Neural progenitor cell (in vitro differentiated cells): Measurements from ENCODE around the gene TXNDC15. TPM values are rescaled to one million over a fixed set of nuclear protein-coding genes. Genes with fewer than 3 reads are reported as not detected.

Source experiments
- DNase-seq: peaks from one replicate; pipeline ENCODE4 v3.0.0-alpha.2; 2016; ENCODE audit warnings: low spot score
- H2AFZ ChIP-seq: fragments of 200-600 bp; sonication (generic); replicated peaks from 2 replicates; pipeline ENCODE4 v1.6.1; 2016; ENCODE audit warnings: antibody characterized with exemption
- H3F3A ChIP-seq: fragments of 200-600 bp; sonication (generic); 2 replicates; pipeline ENCODE4 v1.6.1; 2016; ENCODE audit warnings: antibody characterized with exemption, low read depth
- H3K27ac ChIP-seq: fragments of 200-600 bp; sonication (generic); 2 replicates; pipeline ENCODE4 v1.5.1; 2016; ENCODE audit warnings: mild to moderate bottlenecking
- H3K27me3 ChIP-seq: fragments of 200-600 bp; sonication (generic); 2 replicates; pipeline ENCODE4 v1.6.1; 2016; ENCODE audit warnings: mild to moderate bottlenecking, moderate library complexity
- H3K36me3 ChIP-seq: fragments of 200-600 bp; sonication (generic); 2 replicates; pipeline ENCODE4 v1.5.1; 2016
- H3K4me1 ChIP-seq: fragments of 200-600 bp; sonication (generic); 2 replicates; pipeline ENCODE4 v1.6.1; 2016; ENCODE audit warnings: mixed run types
- H3K4me2 ChIP-seq: fragments of 200-600 bp; sonication (generic); 2 replicates; pipeline ENCODE4 v1.6.1; 2016
- H3K4me3 ChIP-seq: fragments of 200-600 bp; sonication (generic); 2 replicates; pipeline ENCODE4 v1.5.1; 2016
- H3K79me2 ChIP-seq: fragments of 200-600 bp; sonication (generic); 2 replicates; pipeline ENCODE4 v1.6.1; 2016; ENCODE audit warnings: low read depth
- H3K9ac ChIP-seq: fragments of 200-600 bp; sonication (generic); 2 replicates; pipeline ENCODE4 v1.6.1; 2016
- H3K9me3 ChIP-seq: fragments of 200-600 bp; sonication (generic); 2 replicates; pipeline ENCODE4 v1.5.1; 2016; ENCODE audit warnings: low read depth
- H4K20me1 ChIP-seq: fragments of 200-600 bp; sonication (generic); 2 replicates; pipeline ENCODE4 v1.6.1; 2016; ENCODE audit warnings: low read depth
- H3K27ac Mint-ChIP-seq: 3 replicates; pipeline ENCODE4 v1.8.0; 2021; ENCODE audit warnings: mixed read lengths
- H3K27me3 Mint-ChIP-seq: 2 replicates; pipeline ENCODE4 v1.8.0; 2022; ENCODE audit warnings: low read depth, mild to moderate bottlenecking, inconsistent platforms, moderate library complexity, mixed read lengths; ENCODE audit not compliant: insufficient read depth
- H3K36me3 Mint-ChIP-seq: 3 replicates; pipeline ENCODE4 v1.8.0; 2021; ENCODE audit warnings: mixed read lengths
- H3K4me1 Mint-ChIP-seq: 3 replicates; pipeline ENCODE4 v1.8.0; 2021; ENCODE audit warnings: mixed read lengths
- H3K4me3 Mint-ChIP-seq: 3 replicates; pipeline ENCODE4 v1.8.0; 2021; ENCODE audit warnings: mild to moderate bottlenecking, moderate library complexity, mixed read lengths
- H3K9me3 Mint-ChIP-seq: 3 replicates; pipeline ENCODE4 v1.8.0; 2020; ENCODE audit warnings: mixed read lengths
- CTCF ChIP-seq: fragments of 200-600 bp; sonication (generic); IDR thresholded peaks from 2 replicates; pipeline ENCODE4 v1.5.1; 2017; ENCODE audit warnings: antibody characterized with exemption, mild to moderate bottlenecking
- EZH2 ChIP-seq: fragments of 200-600 bp; sonication (generic); IDR thresholded peaks from 2 replicates; pipeline ENCODE4 v1.6.1; 2017; ENCODE audit warnings: antibody characterized with exemption, mild to moderate bottlenecking, moderate library complexity
- EZH2phosphoT487 ChIP-seq: fragments of 200-600 bp; sonication (generic); IDR thresholded peaks from 2 replicates; pipeline ENCODE4 v1.6.1; 2017; ENCODE audit warnings: antibody characterized with exemption
- total RNA-seq: library from RNA; depleted of rRNA; stranded (reverse); fragments of >200 nt; gene quantifications from 2 replicates; pipeline ENCODE4 v1.2.3, GENCODE V29; 2015; ENCODE audit warnings: low replicate concordance

TXNDC15 gene
- total RNA-seq, 1 donor from 2014 or later = 36.6 TPM

GRCh38 chr5:134911285-134912206 lies 37.4 kb downstream of the TXNDC15 start:
- no peak overlapping the region for H3K4me3 Mint-ChIP-seq
- no peak overlapping the region for H3K27ac Mint-ChIP-seq

GRCh38 chr5:134913254-134913653 lies 39.1 kb downstream of the TXNDC15 start:
- no peaks in the 10 kb centered on the region for H3K9me3 ChIP-seq
- Mint-ChIP-seq H3K27ac (no peak overlapping the region), H3K4me3 (no peak overlapping the region), H3K36me3 (peaks cover 4% of the 10 kb centered on the region), H3K9me3 (no peaks in the 10 kb centered on the region), H3K4me1 (no peaks in the 10 kb centered on the region), H3K27me3 (peaks cover 2% of the 10 kb centered on the region)
- H3K4me2 ChIP-seq = no peak overlapping the region
- no peak overlapping the region for H3K4me3 ChIP-seq
- no peak overlapping the region for H3K27ac ChIP-seq
- no peaks in the 10 kb centered on the region for H3K4me1 ChIP-seq
- DNase-seq = no peak
- no peak overlapping the region for H3K9ac ChIP-seq
- no peaks in the 10 kb centered on the region for H3K36me3 ChIP-seq
- H4K20me1 ChIP-seq = no peaks in the 10 kb centered on the region
- H3K79me2 ChIP-seq = no peaks in the 10 kb centered on the region
- H3F3A ChIP-seq = no peaks in the 10 kb centered on the region
- TF ChIP-seq CTCF = no peak
- no peak for TF ChIP-seq EZH2
- no peak for TF ChIP-seq EZH2phosphoT487
- no peaks in the 10 kb centered on the region for H3K27me3 ChIP-seq
- H2AFZ ChIP-seq = no peak overlapping the region

More at GRCh38 chr5:134911285-134912206, 37.4 kb downstream of the TXNDC15 start:
- no peak overlapping the region for H3K4me2 ChIP-seq
- no peaks in the 10 kb centered on the region for H3K27me3 ChIP-seq
- H3K27ac ChIP-seq = no peak overlapping the region
- no peak overlapping the region for H3K4me3 ChIP-seq
- H3K79me2 ChIP-seq = no peaks in the 10 kb centered on the region
- H3K9me3 ChIP-seq = no peaks in the 10 kb centered on the region
- H3K36me3 Mint-ChIP-seq = peaks cover 1% of the 10 kb centered on the region
- H3K36me3 ChIP-seq = no peaks in the 10 kb centered on the region
- no peak overlapping the region for H2AFZ ChIP-seq
- H4K20me1 ChIP-seq = no peaks in the 10 kb centered on the region
- H3K4me1 ChIP-seq = no peaks in the 10 kb centered on the region
- H3K9ac ChIP-seq = no peak overlapping the region
- peaks cover 2% of the 10 kb centered on the region for H3K27me3 Mint-ChIP-seq
- H3K9me3 Mint-ChIP-seq = no peaks in the 10 kb centered on the region
- TF ChIP-seq EZH2phosphoT487 = no peak
- no peak for TF ChIP-seq CTCF
- DNase-seq = no peak
- peaks cover 3% of the 10 kb centered on the region for H3K4me1 Mint-ChIP-seq
- no peaks in the 10 kb centered on the region for H3F3A ChIP-seq

GRCh38 chr5:134913795-134914194 lies 39.6 kb downstream of the TXNDC15 start:
- H3K4me1 Mint-ChIP-seq = no peaks in the 10 kb centered on the region
- Histone ChIP-seq H2AFZ (no peak overlapping the region), H3F3A (no peaks in the 10 kb centered on the region), H3K9me3 (no peaks in the 10 kb centered on the region), H3K4me2 (no peak overlapping the region), H4K20me1 (no peaks in the 10 kb centered on the region), H3K79me2 (no peaks in the 10 kb centered on the region), H3K4me1 (no peaks in the 10 kb centered on the region), H3K4me3 (no peak overlapping the region), H3K9ac (no peak overlapping the region), H3K27me3 (no peaks in the 10 kb centered on the region), H3K36me3 (no peaks in the 10 kb centered on the region), H3K27ac (no peak overlapping the region)
- H3K9me3 Mint-ChIP-seq = no peaks in the 10 kb centered on the region
- no peak overlapping the region for H3K4me3 Mint-ChIP-seq
- H3K27ac Mint-ChIP-seq = no peak overlapping the region
- peaks cover 6% of the 10 kb centered on the region for H3K36me3 Mint-ChIP-seq
- DNase-seq = no peak
- peaks cover 2% of the 10 kb centered on the region for H3K27me3 Mint-ChIP-seq
- TF ChIP-seq CTCF (no peak), EZH2phosphoT487 (no peak), EZH2 (no peak)
